ENCODE measurements around the gene CASP2.
A peak's percentile ranks its signal among the peaks of the same experiment; 100 is the strongest.

Gene CASP2

GRCh38 chr7:143287935-143288826, at the start of gene CASP2:
CASP2 (plus strand) TSS chr7:143288351; CDS start chr7:143288456, 105 bp downstream.
- DNase-seq (ENCODE audit: low spot score in 2 of 2) (peak; percentile 94), ATAC-seq (replicated peaks; ENCODE audit: extremely low read depth, poor library complexity, severe bottlenecking) (peak; percentile 96)
- H3K27me3 Mint-ChIP-seq, result no peaks in the 10 kb centered on the region
- H3K27ac Mint-ChIP-seq (ENCODE audit: low read depth), result peak within 1 kb of the TSS; percentile 87
- H3K4me3 Mint-ChIP-seq, result peak within 1 kb of the TSS; percentile 96
- peaks cover 31% of the 10 kb centered on the region for H3K36me3 Mint-ChIP-seq (ENCODE audit: insufficient read depth)
- no peaks in the 10 kb centered on the region for H3K9me3 Mint-ChIP-seq
- peaks cover 44% of the 10 kb centered on the region for H3K4me1 Mint-ChIP-seq

GRCh38 chr7:143239813-143240212, 48.3 kb upstream of the CASP2 start:
- Mint-ChIP-seq H3K27me3 (peaks cover 36% of the 10 kb centered on the region), H3K27ac (ENCODE audit: low read depth) (no peak overlapping the region), H3K36me3 (ENCODE audit: insufficient read depth) (peaks cover 2% of the 10 kb centered on the region), H3K4me3 (no peak overlapping the region), H3K9me3 (peaks cover 18% of the 10 kb centered on the region), H3K4me1 (peaks cover 23% of the 10 kb centered on the region)
- ATAC-seq (replicated peaks; ENCODE audit: extremely low read depth, poor library complexity, severe bottlenecking) (no peak), DNase-seq (ENCODE audit: low spot score in 2 of 2) (no peak)

- ATAC-seq (replicated peaks; ENCODE audit: extremely low read depth, poor library complexity, severe bottlenecking), result peak; percentile 86
- Mint-ChIP-seq H3K27me3 (peaks cover 30% of the 10 kb centered on the region), H3K9me3 (peaks cover 18% of the 10 kb centered on the region), H3K4me3 (no peak overlapping the region), H3K27ac (ENCODE audit: low read depth) (no peak overlapping the region), H3K4me1 (peaks cover 30% of the 10 kb centered on the region), H3K36me3 (ENCODE audit: insufficient read depth) (peaks cover 4% of the 10 kb centered on the region)
- DNase-seq (ENCODE audit: low spot score in 2 of 2), result peak; percentile 40 to 69
Measured at GRCh38 chr7:143240291-143241168, 47.6 kb upstream of the CASP2 start.

- Mint-ChIP-seq H3K27ac (ENCODE audit: low read depth) (no peak overlapping the region), H3K9me3 (peaks cover 3% of the 10 kb centered on the region), H3K4me3 (no peak overlapping the region), H3K27me3 (peaks cover 12% of the 10 kb centered on the region), H3K4me1 (peaks cover 46% of the 10 kb centered on the region), H3K36me3 (ENCODE audit: insufficient read depth) (peaks cover 7% of the 10 kb centered on the region)
- DNase-seq (ENCODE audit: low spot score in 2 of 2), result no peak
- ATAC-seq (replicated peaks; ENCODE audit: extremely low read depth, poor library complexity, severe bottlenecking), result no peak
Measured at GRCh38 chr7:143242306-143242705, 45.8 kb upstream of the CASP2 start.

- H3K4me1 Mint-ChIP-seq, result peaks cover 51% of the 10 kb centered on the region
- no peak overlapping the region for H3K4me3 Mint-ChIP-seq
- no peak overlapping the region for H3K27ac Mint-ChIP-seq (ENCODE audit: low read depth)
- H3K9me3 Mint-ChIP-seq, result no peaks in the 10 kb centered on the region
- ATAC-seq (replicated peaks; ENCODE audit: extremely low read depth, poor library complexity, severe bottlenecking) (no peak), DNase-seq (ENCODE audit: low spot score in 2 of 2) (no peak)
- peaks cover 10% of the 10 kb centered on the region for H3K27me3 Mint-ChIP-seq
- peaks cover 4% of the 10 kb centered on the region for H3K36me3 Mint-ChIP-seq (ENCODE audit: insufficient read depth)
Measured at GRCh38 chr7:143243111-143243510, 45.0 kb upstream of the CASP2 start.

- ATAC-seq (replicated peaks; ENCODE audit: extremely low read depth, poor library complexity, severe bottlenecking) (no peak), DNase-seq (ENCODE audit: low spot score in 2 of 2) (no peak)
- H3K4me1 Mint-ChIP-seq, result peaks cover 55% of the 10 kb centered on the region
- no peak overlapping the region for H3K27ac Mint-ChIP-seq (ENCODE audit: low read depth)
- peaks cover 4% of the 10 kb centered on the region for H3K36me3 Mint-ChIP-seq (ENCODE audit: insufficient read depth)
- H3K27me3 Mint-ChIP-seq, result peaks cover 8% of the 10 kb centered on the region
- H3K4me3 Mint-ChIP-seq, result no peak overlapping the region
- H3K9me3 Mint-ChIP-seq, result no peaks in the 10 kb centered on the region
Measured at GRCh38 chr7:143243614-143244013, 44.5 kb upstream of the CASP2 start.

- Mint-ChIP-seq H3K4me1 (peaks cover 62% of the 10 kb centered on the region), H3K9me3 (peaks cover 3% of the 10 kb centered on the region), H3K36me3 (ENCODE audit: insufficient read depth) (peaks cover 4% of the 10 kb centered on the region), H3K4me3 (no peak overlapping the region), H3K27me3 (peaks cover 1% of the 10 kb centered on the region), H3K27ac (ENCODE audit: low read depth) (no peak overlapping the region)
- DNase-seq (ENCODE audit: low spot score in 2 of 2), result no peak
- no peak for ATAC-seq (replicated peaks; ENCODE audit: extremely low read depth, poor library complexity, severe bottlenecking)
Measured at GRCh38 chr7:143244321-143244720, 43.8 kb upstream of the CASP2 start.

GRCh38 chr7:143245123-143245522, 43.0 kb upstream of the CASP2 start:
- Mint-ChIP-seq H3K4me1 (peaks cover 70% of the 10 kb centered on the region), H3K27ac (ENCODE audit: low read depth) (peak overlapping the region; percentile 3), H3K4me3 (no peak overlapping the region), H3K36me3 (ENCODE audit: insufficient read depth) (peaks cover 4% of the 10 kb centered on the region), H3K9me3 (peaks cover 9% of the 10 kb centered on the region), H3K27me3 (no peaks in the 10 kb centered on the region)
- ATAC-seq (replicated peaks; ENCODE audit: extremely low read depth, poor library complexity, severe bottlenecking) (no peak), DNase-seq (ENCODE audit: low spot score in 2 of 2) (no peak)

- Mint-ChIP-seq H3K27me3 (no peaks in the 10 kb centered on the region), H3K9me3 (peaks cover 12% of the 10 kb centered on the region), H3K4me1 (peaks cover 80% of the 10 kb centered on the region), H3K27ac (ENCODE audit: low read depth) (peak overlapping the region; percentile 16), H3K4me3 (peak overlapping the region; percentile 6), H3K36me3 (ENCODE audit: insufficient read depth) (peaks cover 8% of the 10 kb centered on the region)
- no peak for ATAC-seq (replicated peaks; ENCODE audit: extremely low read depth, poor library complexity, severe bottlenecking)
- DNase-seq (ENCODE audit: low spot score in 2 of 2), result no peak
Measured at GRCh38 chr7:143247372-143247771, 40.8 kb upstream of the CASP2 start.

- H3K36me3 Mint-ChIP-seq (ENCODE audit: insufficient read depth), result peaks cover 10% of the 10 kb centered on the region
- no peaks in the 10 kb centered on the region for H3K27me3 Mint-ChIP-seq
- H3K4me1 Mint-ChIP-seq, result peaks cover 83% of the 10 kb centered on the region
- no peak for DNase-seq (ENCODE audit: low spot score in 2 of 2)
- H3K27ac Mint-ChIP-seq (ENCODE audit: low read depth), result peak overlapping the region; percentile 77
- H3K4me3 Mint-ChIP-seq, result no peak overlapping the region
- no peak for ATAC-seq (replicated peaks; ENCODE audit: extremely low read depth, poor library complexity, severe bottlenecking)
- H3K9me3 Mint-ChIP-seq, result peaks cover 16% of the 10 kb centered on the region
Measured at GRCh38 chr7:143248761-143249354, 39.3 kb upstream of the CASP2 start.

- no peak for DNase-seq (ENCODE audit: low spot score in 2 of 2)
- Mint-ChIP-seq H3K4me3 (peak overlapping the region; percentile 36), H3K27ac (ENCODE audit: low read depth) (peak overlapping the region; percentile 77), H3K36me3 (ENCODE audit: insufficient read depth) (peaks cover 13% of the 10 kb centered on the region), H3K27me3 (no peaks in the 10 kb centered on the region), H3K9me3 (peaks cover 20% of the 10 kb centered on the region), H3K4me1 (peaks cover 80% of the 10 kb centered on the region)
- ATAC-seq (replicated peaks; ENCODE audit: extremely low read depth, poor library complexity, severe bottlenecking), result no peak
Measured at GRCh38 chr7:143250199-143250598, 38.0 kb upstream of the CASP2 start.

GRCh38 chr7:143250822-143251221, 37.3 kb upstream of the CASP2 start:
- Mint-ChIP-seq H3K27ac (ENCODE audit: low read depth) (peak overlapping the region; percentile 77), H3K9me3 (peaks cover 20% of the 10 kb centered on the region), H3K27me3 (no peaks in the 10 kb centered on the region), H3K36me3 (ENCODE audit: insufficient read depth) (peaks cover 10% of the 10 kb centered on the region), H3K4me3 (peak overlapping the region; percentile 48), H3K4me1 (peaks cover 80% of the 10 kb centered on the region)
- no peak for DNase-seq (ENCODE audit: low spot score in 2 of 2)
- peak; percentile 81 for ATAC-seq (replicated peaks; ENCODE audit: extremely low read depth, poor library complexity, severe bottlenecking)
